ENCODE measurements around the gene PER1. TPM values are rescaled to one million over a fixed set of nuclear protein-coding genes. Genes with fewer than 3 reads are reported as not detected.

Gene PER1
- total and polyA plus RNA-seq, 2 of the 13 experiments (the other 11 are each of a cell fraction or from before 2014, with no cell fraction given) = 2.6 to 3.6 TPM

- TF ChIP-seq ZNF362 (CRISPR knock-in tag; IDR thresholded peaks at IDR 0.05; ENCODE audit: borderline replicate concordance) = no peak
- TF ChIP-seq, protein P1, sequence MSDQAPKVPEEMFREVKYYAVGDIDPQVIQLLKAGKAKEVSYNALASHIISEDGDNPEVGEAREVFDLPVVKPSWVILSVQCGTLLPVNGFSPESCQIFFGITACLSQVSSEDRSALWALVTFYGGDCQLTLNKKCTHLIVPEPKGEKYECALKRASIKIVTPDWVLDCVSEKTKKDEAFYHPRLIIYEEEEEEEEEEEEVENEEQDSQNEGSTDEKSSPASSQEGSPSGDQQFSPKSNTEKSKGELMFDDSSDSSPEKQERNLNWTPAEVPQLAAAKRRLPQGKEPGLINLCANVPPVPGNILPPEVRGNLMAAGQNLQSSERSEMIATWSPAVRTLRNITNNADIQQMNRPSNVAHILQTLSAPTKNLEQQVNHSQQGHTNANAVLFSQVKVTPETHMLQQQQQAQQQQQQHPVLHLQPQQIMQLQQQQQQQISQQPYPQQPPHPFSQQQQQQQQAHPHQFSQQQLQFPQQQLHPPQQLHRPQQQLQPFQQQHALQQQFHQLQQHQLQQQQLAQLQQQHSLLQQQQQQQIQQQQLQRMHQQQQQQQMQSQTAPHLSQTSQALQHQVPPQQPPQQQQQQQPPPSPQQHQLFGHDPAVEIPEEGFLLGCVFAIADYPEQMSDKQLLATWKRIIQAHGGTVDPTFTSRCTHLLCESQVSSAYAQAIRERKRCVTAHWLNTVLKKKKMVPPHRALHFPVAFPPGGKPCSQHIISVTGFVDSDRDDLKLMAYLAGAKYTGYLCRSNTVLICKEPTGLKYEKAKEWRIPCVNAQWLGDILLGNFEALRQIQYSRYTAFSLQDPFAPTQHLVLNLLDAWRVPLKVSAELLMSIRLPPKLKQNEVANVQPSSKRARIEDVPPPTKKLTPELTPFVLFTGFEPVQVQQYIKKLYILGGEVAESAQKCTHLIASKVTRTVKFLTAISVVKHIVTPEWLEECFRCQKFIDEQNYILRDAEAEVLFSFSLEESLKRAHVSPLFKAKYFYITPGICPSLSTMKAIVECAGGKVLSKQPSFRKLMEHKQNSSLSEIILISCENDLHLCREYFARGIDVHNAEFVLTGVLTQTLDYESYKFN (CRISPR knock-in tag; conservative IDR thresholded peaks at IDR 0.05) = no peak
- no peak for TF ChIP-seq HBP1 (CRISPR knock-in tag; IDR thresholded peaks at IDR 0.05; ENCODE audit: low read depth)
- TF ChIP-seq, protein P2, sequence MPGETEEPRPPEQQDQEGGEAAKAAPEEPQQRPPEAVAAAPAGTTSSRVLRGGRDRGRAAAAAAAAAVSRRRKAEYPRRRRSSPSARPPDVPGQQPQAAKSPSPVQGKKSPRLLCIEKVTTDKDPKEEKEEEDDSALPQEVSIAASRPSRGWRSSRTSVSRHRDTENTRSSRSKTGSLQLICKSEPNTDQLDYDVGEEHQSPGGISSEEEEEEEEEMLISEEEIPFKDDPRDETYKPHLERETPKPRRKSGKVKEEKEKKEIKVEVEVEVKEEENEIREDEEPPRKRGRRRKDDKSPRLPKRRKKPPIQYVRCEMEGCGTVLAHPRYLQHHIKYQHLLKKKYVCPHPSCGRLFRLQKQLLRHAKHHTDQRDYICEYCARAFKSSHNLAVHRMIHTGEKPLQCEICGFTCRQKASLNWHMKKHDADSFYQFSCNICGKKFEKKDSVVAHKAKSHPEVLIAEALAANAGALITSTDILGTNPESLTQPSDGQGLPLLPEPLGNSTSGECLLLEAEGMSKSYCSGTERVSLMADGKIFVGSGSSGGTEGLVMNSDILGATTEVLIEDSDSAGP (CRISPR knock-in tag; IDR thresholded peaks at IDR 0.05; ENCODE audit: borderline replicate concordance) = no peak
- TF ChIP-seq ARNT2 (CRISPR knock-in tag; IDR thresholded peaks at IDR 0.05; ENCODE audit: low read depth) = no peak
- no peak for TF ChIP-seq POLR2AphosphoS5 (IDR thresholded peaks at IDR 0.05; ENCODE audit: low read depth, low read length)
- no peak for TF ChIP-seq SCMH1 (CRISPR knock-in tag; IDR thresholded peaks at IDR 0.05; ENCODE audit: borderline replicate concordance)
- TF ChIP-seq, protein P3, sequence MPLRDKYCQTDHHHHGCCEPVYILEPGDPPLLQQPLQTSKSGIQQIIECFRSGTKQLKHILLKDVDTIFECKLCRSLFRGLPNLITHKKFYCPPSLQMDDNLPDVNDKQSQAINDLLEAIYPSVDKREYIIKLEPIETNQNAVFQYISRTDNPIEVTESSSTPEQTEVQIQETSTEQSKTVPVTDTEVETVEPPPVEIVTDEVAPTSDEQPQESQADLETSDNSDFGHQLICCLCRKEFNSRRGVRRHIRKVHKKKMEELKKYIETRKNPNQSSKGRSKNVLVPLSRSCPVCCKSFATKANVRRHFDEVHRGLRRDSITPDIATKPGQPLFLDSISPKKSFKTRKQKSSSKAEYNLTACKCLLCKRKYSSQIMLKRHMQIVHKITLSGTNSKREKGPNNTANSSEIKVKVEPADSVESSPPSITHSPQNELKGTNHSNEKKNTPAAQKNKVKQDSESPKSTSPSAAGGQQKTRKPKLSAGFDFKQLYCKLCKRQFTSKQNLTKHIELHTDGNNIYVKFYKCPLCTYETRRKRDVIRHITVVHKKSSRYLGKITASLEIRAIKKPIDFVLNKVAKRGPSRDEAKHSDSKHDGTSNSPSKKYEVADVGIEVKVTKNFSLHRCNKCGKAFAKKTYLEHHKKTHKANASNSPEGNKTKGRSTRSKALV (CRISPR knock-in tag; IDR thresholded peaks at IDR 0.05) = peak; percentile 34; the same call in 1 of the 2 replicates
- TF ChIP-seq BHLHE40 (IDR thresholded peaks at IDR 0.05; ENCODE audit: low read length) = no peak
- TF ChIP-seq ELF3 (CRISPR knock-in tag; IDR thresholded peaks at IDR 0.05) = peak; percentile 41; the same call in 1 of the 2 replicates
- TF ChIP-seq, protein P4, sequence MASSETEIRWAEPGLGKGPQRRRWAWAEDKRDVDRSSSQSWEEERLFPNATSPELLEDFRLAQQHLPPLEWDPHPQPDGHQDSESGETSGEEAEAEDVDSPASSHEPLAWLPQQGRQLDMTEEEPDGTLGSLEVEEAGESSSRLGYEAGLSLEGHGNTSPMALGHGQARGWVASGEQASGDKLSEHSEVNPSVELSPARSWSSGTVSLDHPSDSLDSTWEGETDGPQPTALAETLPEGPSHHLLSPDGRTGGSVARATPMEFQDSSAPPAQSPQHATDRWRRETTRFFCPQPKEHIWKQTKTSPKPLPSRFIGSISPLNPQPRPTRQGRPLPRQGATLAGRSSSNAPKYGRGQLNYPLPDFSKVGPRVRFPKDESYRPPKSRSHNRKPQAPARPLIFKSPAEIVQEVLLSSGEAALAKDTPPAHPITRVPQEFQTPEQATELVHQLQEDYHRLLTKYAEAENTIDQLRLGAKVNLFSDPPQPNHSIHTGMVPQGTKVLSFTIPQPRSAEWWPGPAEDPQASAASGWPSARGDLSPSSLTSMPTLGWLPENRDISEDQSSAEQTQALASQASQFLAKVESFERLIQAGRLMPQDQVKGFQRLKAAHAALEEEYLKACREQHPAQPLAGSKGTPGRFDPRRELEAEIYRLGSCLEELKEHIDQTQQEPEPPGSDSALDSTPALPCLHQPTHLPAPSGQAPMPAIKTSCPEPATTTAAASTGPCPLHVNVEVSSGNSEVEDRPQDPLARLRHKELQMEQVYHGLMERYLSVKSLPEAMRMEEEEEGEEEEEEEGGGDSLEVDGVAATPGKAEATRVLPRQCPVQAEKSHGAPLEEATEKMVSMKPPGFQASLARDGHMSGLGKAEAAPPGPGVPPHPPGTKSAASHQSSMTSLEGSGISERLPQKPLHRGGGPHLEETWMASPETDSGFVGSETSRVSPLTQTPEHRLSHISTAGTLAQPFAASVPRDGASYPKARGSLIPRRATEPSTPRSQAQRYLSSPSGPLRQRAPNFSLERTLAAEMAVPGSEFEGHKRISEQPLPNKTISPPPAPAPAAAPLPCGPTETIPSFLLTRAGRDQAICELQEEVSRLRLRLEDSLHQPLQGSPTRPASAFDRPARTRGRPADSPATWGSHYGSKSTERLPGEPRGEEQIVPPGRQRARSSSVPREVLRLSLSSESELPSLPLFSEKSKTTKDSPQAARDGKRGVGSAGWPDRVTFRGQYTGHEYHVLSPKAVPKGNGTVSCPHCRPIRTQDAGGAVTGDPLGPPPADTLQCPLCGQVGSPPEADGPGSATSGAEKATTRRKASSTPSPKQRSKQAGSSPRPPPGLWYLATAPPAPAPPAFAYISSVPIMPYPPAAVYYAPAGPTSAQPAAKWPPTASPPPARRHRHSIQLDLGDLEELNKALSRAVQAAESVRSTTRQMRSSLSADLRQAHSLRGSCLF (CRISPR knock-in tag; IDR thresholded peaks at IDR 0.05; ENCODE audit: borderline replicate concordance) = no peak
Observed at GRCh38 chr17:8125154-8125946, 26.9 kb downstream of the PER1 start (continued).

All from HepG2 (cell line).